WTC11 (cell line): ENCODE measurements around the gene BEGAIN. TPM values are rescaled to one million over a fixed set of nuclear protein-coding genes. Genes with fewer than 3 reads are reported as not detected.

Source experiments
- ATAC-seq: fragments of 200-7000 bp; cut with Tn5 transposase; 2 replicates; pipeline ENCODE4 v1.10.0; 2021; ENCODE audit warnings: mild to moderate bottlenecking, moderate library complexity
- CTCF ChIA-PET: fragments of 300-600 bp; sonication (Branson Sonifier 250); formaldehyde crosslinking; loops from one replicate; lab custom pipeline; 2021; ENCODE audit warnings: antibody characterized with exemption; lab: Charles Lee
- POLR2A ChIA-PET: fragments of 350-600 bp; sonication (Branson Sonifier 250); formaldehyde crosslinking; loops from one replicate; lab custom pipeline; 2021; ENCODE audit warnings: antibody characterized with exemption; lab: Charles Lee
- DNase-seq: peaks from one replicate; pipeline ENCODE4 v3.0.0; 2021; ENCODE audit warnings: low spot score
- H3K27ac Mint-ChIP-seq: 2 replicates; pipeline ENCODE4 v1.8.0; 2021; ENCODE audit warnings: mixed read lengths
- H3K27me3 Mint-ChIP-seq: 2 replicates; pipeline ENCODE4 v1.8.0; 2021; ENCODE audit warnings: low read depth, mild to moderate bottlenecking, moderate library complexity, mixed read lengths
- H3K36me3 Mint-ChIP-seq: 2 replicates; pipeline ENCODE4 v1.8.0; 2021; ENCODE audit warnings: mixed read lengths
- H3K4me1 Mint-ChIP-seq: 2 replicates; pipeline ENCODE4 v1.8.0; 2022; ENCODE audit warnings: mixed read lengths
- H3K4me3 Mint-ChIP-seq: 2 replicates; pipeline ENCODE4 v1.8.0; 2021; ENCODE audit warnings: mild to moderate bottlenecking, moderate library complexity, mixed read lengths
- H3K9me3 Mint-ChIP-seq: 2 replicates; pipeline ENCODE4 v1.8.0; 2021; ENCODE audit warnings: mixed read lengths
- CBFB ChIP-seq: sonication (generic); formaldehyde crosslinking; IDR thresholded peaks from 2 replicates; pipeline ENCODE4 v1.8.1; 2022; ENCODE audit warnings: mild to moderate bottlenecking, low read depth, missing genetic modification reagents
- CREB1 ChIP-seq: sonication (generic); formaldehyde crosslinking; IDR thresholded peaks from 2 replicates; pipeline ENCODE4 v1.8.0; 2023; ENCODE audit warnings: mild to moderate bottlenecking, missing genetic modification reagents
- CREM ChIP-seq: sonication (generic); formaldehyde crosslinking; IDR thresholded peaks from 2 replicates; pipeline ENCODE4 v1.8.1; 2022; ENCODE audit warnings: mild to moderate bottlenecking, missing genetic modification reagents, moderate library complexity
- ETV6 ChIP-seq: sonication (generic); formaldehyde crosslinking; IDR thresholded peaks from 2 replicates; pipeline ENCODE4 v1.8.1; 2022; ENCODE audit warnings: mild to moderate bottlenecking, missing genetic modification reagents
- FOXK1 ChIP-seq: sonication (generic); formaldehyde crosslinking; IDR thresholded peaks from 2 replicates; pipeline ENCODE4 v1.8.0; 2022; ENCODE audit warnings: mild to moderate bottlenecking, moderate library complexity, missing genetic modification reagents
- IRF2 ChIP-seq: sonication (generic); formaldehyde crosslinking; IDR thresholded peaks from 2 replicates; pipeline ENCODE4 v1.8.0; 2022; ENCODE audit warnings: low read depth, missing genetic modification reagents, borderline replicate concordance
- JUN ChIP-seq: sonication (generic); formaldehyde crosslinking; IDR thresholded peaks from 2 replicates; pipeline ENCODE4 v1.8.0; 2023; ENCODE audit warnings: mild to moderate bottlenecking, missing genetic modification reagents
- MXD4 ChIP-seq: fragments of 250-450 bp; sonication (Bioruptor Pico); IDR thresholded peaks from 2 replicates; pipeline ENCODE4 v1.8.0; 2021; ENCODE audit warnings: mild to moderate bottlenecking, moderate library complexity, borderline replicate concordance
- NFYB ChIP-seq: sonication (generic); formaldehyde crosslinking; conservative IDR thresholded peaks from 2 replicates; pipeline ENCODE4 v1.8.0; 2022; ENCODE audit warnings: low read depth, missing genetic modification reagents
- PRRX2 ChIP-seq: fragments of 250-450 bp; sonication (Bioruptor Pico); IDR thresholded peaks from 2 replicates; pipeline ENCODE4 v1.8.0; 2021; ENCODE audit warnings: mild to moderate bottlenecking
- RELA ChIP-seq: sonication (generic); formaldehyde crosslinking; IDR thresholded peaks from 2 replicates; pipeline ENCODE4 v1.8.1; 2022; ENCODE audit warnings: missing genetic modification reagents, mild to moderate bottlenecking, borderline replicate concordance
- RORB ChIP-seq: fragments of 250-450 bp; sonication (Bioruptor Pico); IDR thresholded peaks from 2 replicates; pipeline ENCODE4 v1.9.0; 2021; ENCODE audit warnings: mild to moderate bottlenecking
- SMAD4 ChIP-seq: sonication (generic); formaldehyde crosslinking; IDR thresholded peaks from 2 replicates; pipeline ENCODE4 v1.8.0; 2022; ENCODE audit warnings: mild to moderate bottlenecking, missing genetic modification reagents
- TEAD1 ChIP-seq: sonication (generic); formaldehyde crosslinking; IDR thresholded peaks from 2 replicates; pipeline ENCODE4 v1.8.0; 2022; ENCODE audit warnings: mild to moderate bottlenecking, missing genetic modification reagents
- ZNF263 ChIP-seq: sonication (generic); formaldehyde crosslinking; IDR thresholded peaks from 2 replicates; pipeline ENCODE4 v1.8.1; 2022; ENCODE audit warnings: low read depth, mild to moderate bottlenecking, moderate library complexity, missing genetic modification reagents
- ZNF317 ChIP-seq: sonication (generic); formaldehyde crosslinking; IDR thresholded peaks from 2 replicates; pipeline ENCODE4 v1.8.1; 2023; ENCODE audit warnings: low read depth, mild to moderate bottlenecking, moderate library complexity, missing genetic modification reagents, borderline replicate concordance
- ZNF423 ChIP-seq: fragments of 250-450 bp; sonication (Bioruptor Pico); IDR thresholded peaks from 2 replicates; pipeline ENCODE4 v2.1.2; 2022; ENCODE audit warnings: mild to moderate bottlenecking, moderate library complexity
- ZNF671 ChIP-seq: fragments of 250-450 bp; sonication (Bioruptor Pico); IDR thresholded peaks from 2 replicates; pipeline ENCODE4 v1.8.0; 2021; ENCODE audit warnings: mild to moderate bottlenecking
- total RNA-seq: library from RNA; stranded (reverse); gene quantifications from 3 replicates; pipeline ENCODE4 v1.2.3, GENCODE V29; 2021
- TF ChIP-seq, protein P1 (sequence below): sonication (generic); formaldehyde crosslinking; IDR thresholded peaks from 2 replicates; pipeline ENCODE4 v1.8.0; 2022; ENCODE audit warnings: mild to moderate bottlenecking, missing genetic modification reagents
- TF ChIP-seq, protein P2 (sequence below): sonication (generic); formaldehyde crosslinking; IDR thresholded peaks from 2 replicates; pipeline ENCODE4 v1.8.1; 2022; ENCODE audit warnings: missing genetic modification reagents, borderline replicate concordance
- TF ChIP-seq, protein P3 (sequence below): fragments of 250-450 bp; sonication (Bioruptor Pico); IDR thresholded peaks from 2 replicates; pipeline ENCODE4 v1.9.0; 2021; ENCODE audit warnings: mild to moderate bottlenecking
- TF ChIP-seq, protein P4 (sequence below): fragments of 250-450 bp; sonication (Bioruptor Pico); conservative IDR thresholded peaks from 2 replicates; pipeline ENCODE4 v1.9.0; 2021; ENCODE audit warnings: mild to moderate bottlenecking
- TF ChIP-seq, protein P5 (sequence below): fragments of 250-450 bp; sonication (Bioruptor Pico); IDR thresholded peaks from 2 replicates; pipeline ENCODE4 v1.9.0; 2021; ENCODE audit warnings: moderate library complexity, mild to moderate bottlenecking, inconsistent platforms, borderline replicate concordance

The BEGAIN gene
- total RNA-seq, 1 experiment from 2014 or later, result 1.3 TPM

DNA sequence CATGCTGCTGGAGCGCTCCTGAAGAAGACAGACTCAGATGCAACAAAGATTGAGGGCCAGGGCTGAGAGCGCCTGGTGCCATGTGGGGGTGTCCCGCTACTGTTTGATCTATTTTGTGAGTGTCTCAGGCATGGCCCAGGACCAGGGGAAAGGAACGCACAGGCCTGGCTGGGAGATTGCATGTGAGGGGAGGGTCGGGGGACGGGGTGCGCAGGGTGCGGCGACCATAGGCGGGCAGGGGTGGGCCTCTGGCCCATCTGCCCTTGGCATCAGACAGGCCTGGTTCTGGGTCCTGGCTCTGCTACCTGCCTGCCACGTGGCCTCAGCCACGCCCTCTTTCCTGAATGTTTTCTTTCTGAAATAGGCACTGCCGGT is 47.5 kb downstream of the BEGAIN start:
- Mint-ChIP-seq H3K4me3 (no peak overlapping the region), H3K27ac (no peak overlapping the region), H3K9me3 (no peaks in the 10 kb centered on the region), H3K36me3 (no peaks in the 10 kb centered on the region), H3K27me3 (no peaks in the 10 kb centered on the region), H3K4me1 (no peaks in the 10 kb centered on the region)
- ATAC-seq, result no peak
- DNase-seq, result no peak
- POLR2A ChIA-PET, result no interaction called here
- TF ChIP-seq CBFB (CRISPR knock-in tag) (no peak), PRRX2 (CRISPR knock-in tag) (no peak), ETV6 (CRISPR knock-in tag) (no peak), CREB1 (CRISPR knock-in tag) (no peak), SMAD4 (no peak)
- TF ChIP-seq, protein P1, sequence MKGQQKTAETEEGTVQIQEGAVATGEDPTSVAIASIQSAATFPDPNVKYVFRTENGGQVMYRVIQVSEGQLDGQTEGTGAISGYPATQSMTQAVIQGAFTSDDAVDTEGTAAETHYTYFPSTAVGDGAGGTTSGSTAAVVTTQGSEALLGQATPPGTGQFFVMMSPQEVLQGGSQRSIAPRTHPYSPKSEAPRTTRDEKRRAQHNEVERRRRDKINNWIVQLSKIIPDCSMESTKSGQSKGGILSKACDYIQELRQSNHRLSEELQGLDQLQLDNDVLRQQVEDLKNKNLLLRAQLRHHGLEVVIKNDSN (CRISPR knock-in tag), result no peak
- TF ChIP-seq, protein P2, sequence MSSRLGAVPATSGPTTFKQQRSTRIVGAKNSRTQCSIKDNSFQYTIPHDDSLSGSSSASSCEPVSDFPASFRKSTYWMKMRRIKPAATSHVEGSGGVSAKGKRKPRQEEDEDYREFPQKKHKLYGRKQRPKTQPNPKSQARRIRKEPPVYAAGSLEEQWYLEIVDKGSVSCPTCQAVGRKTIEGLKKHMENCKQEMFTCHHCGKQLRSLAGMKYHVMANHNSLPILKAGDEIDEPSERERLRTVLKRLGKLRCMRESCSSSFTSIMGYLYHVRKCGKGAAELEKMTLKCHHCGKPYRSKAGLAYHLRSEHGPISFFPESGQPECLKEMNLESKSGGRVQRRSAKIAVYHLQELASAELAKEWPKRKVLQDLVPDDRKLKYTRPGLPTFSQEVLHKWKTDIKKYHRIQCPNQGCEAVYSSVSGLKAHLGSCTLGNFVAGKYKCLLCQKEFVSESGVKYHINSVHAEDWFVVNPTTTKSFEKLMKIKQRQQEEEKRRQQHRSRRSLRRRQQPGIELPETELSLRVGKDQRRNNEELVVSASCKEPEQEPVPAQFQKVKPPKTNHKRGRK, result no peak
- CTCF ChIA-PET, result interaction anchor here (0.6 to 4.5 kb wide), 29 partner anchors 10 to 270 kb away, joined by 3 to 56 read pairs (median 5); no protein-coding TSS in a partner anchor

DNA sequence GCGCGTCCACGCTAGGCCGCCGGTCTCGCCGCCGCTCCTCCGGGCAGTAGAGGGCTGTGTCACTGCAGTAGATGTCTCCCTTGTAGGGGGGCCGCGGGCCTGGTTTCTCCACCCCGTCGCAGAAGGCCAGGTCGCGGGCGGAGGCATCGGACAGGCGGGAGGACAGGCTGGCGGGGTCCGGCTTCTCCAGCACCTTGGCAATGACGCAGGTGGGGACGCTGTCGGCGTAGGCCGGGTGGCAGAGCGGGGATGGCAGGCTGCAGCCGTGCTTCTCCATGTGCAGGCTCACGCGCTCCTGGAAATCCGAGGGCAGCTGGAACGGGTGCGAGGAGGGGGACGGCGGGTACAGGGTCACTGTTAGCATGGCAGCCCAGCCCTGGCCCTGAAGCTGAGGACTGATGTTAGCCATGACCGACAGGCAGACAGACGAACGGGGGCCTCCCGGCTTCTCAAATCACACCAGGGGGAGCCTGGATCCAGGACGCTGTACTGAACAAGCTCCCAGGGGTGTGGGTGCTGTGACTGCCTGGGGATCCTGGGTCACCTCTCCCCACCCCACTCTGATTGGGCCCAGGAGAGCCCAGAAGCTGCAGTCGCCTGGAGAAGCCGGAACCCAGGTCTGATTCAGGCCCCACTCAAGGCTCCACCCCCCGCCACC is 48.1 kb downstream of the BEGAIN start:
- CTCF ChIA-PET, result interaction anchor here (1.1 to 4.5 kb wide), 3 partner anchors 34 to 114 kb away, joined by 3 to 56 read pairs (median 11); no protein-coding TSS in a partner anchor
- ATAC-seq, result no peak
- H3K4me1 Mint-ChIP-seq, result peaks cover 3% of the 10 kb centered on the region; the same call in 1 of the 2 replicates

DNA sequence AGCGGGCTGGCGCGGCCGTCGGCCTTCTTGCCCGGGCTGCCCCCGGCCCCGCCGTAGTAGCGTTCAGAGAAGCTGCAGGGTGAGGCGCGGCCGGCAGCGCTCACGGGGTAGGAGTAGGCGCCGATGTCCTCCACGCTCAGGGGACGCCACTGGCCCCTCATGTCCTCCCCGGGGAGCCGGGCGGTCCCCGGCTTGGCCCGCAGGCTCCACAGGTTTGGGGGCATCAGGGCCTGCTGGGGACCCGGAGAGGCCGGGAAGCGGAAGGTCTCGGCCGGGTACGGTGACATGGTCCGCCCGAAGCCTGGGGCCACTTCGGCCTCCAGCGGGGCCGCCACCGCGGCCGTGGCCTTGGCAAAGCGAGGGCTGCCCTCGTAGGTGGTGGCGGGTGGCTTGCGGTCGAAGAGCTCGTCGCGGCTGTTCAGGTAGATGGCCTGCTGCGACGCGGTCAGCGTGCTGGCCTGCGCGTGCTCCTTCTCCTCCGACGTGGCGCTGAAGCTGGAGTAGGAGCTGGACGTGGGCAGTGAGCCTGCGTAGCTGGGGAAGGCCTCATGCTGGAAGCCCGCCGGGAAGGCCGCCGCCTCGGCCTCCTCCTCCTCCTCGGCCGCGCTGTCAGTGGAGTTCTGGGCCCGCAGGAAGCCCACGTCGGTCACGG is 48.7 kb downstream of the BEGAIN start:
- Mint-ChIP-seq H3K9me3 (no peaks in the 10 kb centered on the region), H3K27ac (no peak overlapping the region), H3K27me3 (no peaks in the 10 kb centered on the region), H3K36me3 (no peaks in the 10 kb centered on the region), H3K4me3 (no peak overlapping the region), H3K4me1 (peaks cover 3% of the 10 kb centered on the region; the same call in 1 of the 2 replicates)
- peak; percentile 11 for DNase-seq
- TF ChIP-seq, protein P2, result no peak
- no peak for TF ChIP-seq TEAD1 (CRISPR knock-in tag)
- TF ChIP-seq RELA, result no peak
- TF ChIP-seq SMAD4, result no peak
- TF ChIP-seq, protein P3, sequence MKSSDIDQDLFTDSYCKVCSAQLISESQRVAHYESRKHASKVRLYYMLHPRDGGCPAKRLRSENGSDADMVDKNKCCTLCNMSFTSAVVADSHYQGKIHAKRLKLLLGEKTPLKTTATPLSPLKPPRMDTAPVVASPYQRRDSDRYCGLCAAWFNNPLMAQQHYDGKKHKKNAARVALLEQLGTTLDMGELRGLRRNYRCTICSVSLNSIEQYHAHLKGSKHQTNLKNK (CRISPR knock-in tag), result no peak
- TF ChIP-seq IRF2 (CRISPR knock-in tag), result no peak
- no peak for TF ChIP-seq ZNF263 (CRISPR knock-in tag)
- no peak for TF ChIP-seq ZNF671 (CRISPR knock-in tag)
- no peak for TF ChIP-seq CBFB (CRISPR knock-in tag)
- no peak for TF ChIP-seq MXD4 (CRISPR knock-in tag)
- ChIA-PET POLR2A (no interaction called here), CTCF (interaction anchor here (0.9 to 4.5 kb wide), 7 partner anchors 13 to 124 kb away, joined by 3 to 56 read pairs (median 4); no protein-coding TSS in a partner anchor)
- no peak for ATAC-seq

More for the DNA sequence above, 48.1 kb downstream of the BEGAIN start:
- no peak overlapping the region for H3K27ac Mint-ChIP-seq
- no peak for TF ChIP-seq RORB (CRISPR knock-in tag)
- no peak for TF ChIP-seq ZNF423 (CRISPR knock-in tag)
- TF ChIP-seq FOXK1 (CRISPR knock-in tag), result no peak
- TF ChIP-seq, protein P4, sequence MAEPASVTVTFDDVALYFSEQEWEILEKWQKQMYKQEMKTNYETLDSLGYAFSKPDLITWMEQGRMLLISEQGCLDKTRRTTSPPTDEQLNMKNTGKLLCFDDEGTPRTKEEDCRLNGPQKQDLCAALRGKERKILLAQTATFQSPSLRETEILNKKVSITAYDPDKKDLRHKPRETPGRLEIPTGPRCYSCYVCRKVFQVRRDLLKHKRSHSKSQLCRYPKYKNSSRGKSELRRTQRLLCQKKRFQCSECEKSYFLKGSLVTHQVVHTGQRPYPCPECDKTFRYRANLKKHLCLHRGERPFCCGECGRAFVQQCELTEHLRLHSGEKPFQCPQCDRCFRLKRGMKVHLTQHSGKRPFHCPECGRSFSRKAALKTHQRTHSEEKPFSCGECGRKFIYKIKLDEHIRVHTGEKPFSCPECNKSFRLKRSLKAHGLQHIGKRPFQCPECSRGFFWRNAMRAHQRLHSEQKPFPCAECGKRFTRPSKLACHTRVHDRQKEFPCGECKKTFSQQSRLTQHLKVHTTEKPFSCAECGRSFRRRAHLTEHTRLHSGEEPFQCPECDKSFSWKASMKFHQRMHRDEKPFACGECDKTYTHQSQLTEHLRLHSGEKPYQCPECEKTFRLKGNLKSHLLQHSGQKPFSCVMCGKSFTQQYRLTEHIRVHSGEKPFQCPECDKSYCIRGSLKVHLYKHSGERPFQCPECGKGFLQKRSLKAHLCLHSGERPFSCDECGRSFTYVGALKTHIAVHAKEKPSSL (CRISPR knock-in tag), result no peak
- TF ChIP-seq ZNF317, result no peak
- TF ChIP-seq CREM (CRISPR knock-in tag), result no peak
- no peak for TF ChIP-seq NFYB (CRISPR knock-in tag)
- no peak for TF ChIP-seq JUN
- no peak for TF ChIP-seq RELA
- TF ChIP-seq, protein P5, sequence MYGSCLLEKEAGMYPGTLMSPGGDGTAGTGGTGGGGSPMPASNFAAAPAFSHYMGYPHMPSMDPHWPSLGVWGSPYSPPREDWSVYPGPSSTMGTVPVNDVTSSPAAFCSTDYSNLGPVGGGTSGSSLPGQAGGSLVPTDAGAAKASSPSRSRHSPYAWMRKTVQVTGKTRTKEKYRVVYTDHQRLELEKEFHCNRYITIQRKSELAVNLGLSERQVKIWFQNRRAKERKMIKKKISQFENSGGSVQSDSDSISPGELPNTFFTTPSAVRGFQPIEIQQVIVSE, result no peak
- DNase-seq, result no peak
- no peak overlapping the region for H3K4me3 Mint-ChIP-seq
- no peaks in the 10 kb centered on the region for H3K27me3 Mint-ChIP-seq
- no peaks in the 10 kb centered on the region for H3K9me3 Mint-ChIP-seq
- POLR2A ChIA-PET, result no interaction called here
- H3K36me3 Mint-ChIP-seq, result no peaks in the 10 kb centered on the region
